ENCODE data around the gene NTN1. TPM values are rescaled to one million over a fixed set of nuclear protein-coding genes. Genes with fewer than 3 reads are reported as not detected.

NTN1 gene
- total and polyA plus RNA-seq, 2 of the 13 experiments (the other 11 are each of a cell fraction or from before 2014, with no cell fraction given) = 0.04 to 0.05 TPM

GRCh38 chr17:9211133-9211765 lies 189.9 kb downstream of the NTN1 start:
- Histone ChIP-seq H3K4me2 (ENCODE audit: low read depth, low read length) (no peak overlapping the region), H3K4me1 (ENCODE audit: insufficient read depth, low read length) (0 out of 2 replicates have a peak, but pooled peaks cover 9% of the 10 kb centered on the region), H2AFZ (ENCODE audit: low read length) (no peak overlapping the region), H3K27ac (ENCODE audit: extremely low read length, insufficient read depth, low read length) (no peak overlapping the region), H3K4me3 (replicated peaks in 1 of 3; ENCODE audit: insufficient read depth in 1 of 3, low read depth in 2 of 3, low read length in 3 of 3) (no peak overlapping the region), H4K20me1 (ENCODE audit: insufficient read depth, low read length) (no peaks in the 10 kb centered on the region), H3K79me2 (ENCODE audit: insufficient read depth, low read length) (no peaks in the 10 kb centered on the region), H3K27me3 (ENCODE audit: control insufficient read depth in 1 of 2, insufficient read depth in 2 of 2, low read length in 2 of 2) (peaks cover 7 to 31% of the 10 kb centered on the region in 2 experiments; a peak in 2 of 5 replicates), H3K36me3 (replicated peaks in 1 of 2; ENCODE audit: control insufficient read depth in 1 of 2, insufficient read depth in 2 of 2, low read length in 2 of 2) (no peaks in the 10 kb centered on the region), H3K9me3 (ENCODE audit: low read length) (peaks cover 14% of the 10 kb centered on the region), H3K9ac (ENCODE audit: insufficient read depth, low read depth, low read length) (no peak overlapping the region)
- ChIA-PET CTCF (ENCODE audit: low intra/inter-chr PET ratio, low total read pairs) (no interaction called here), POLR2A (no interaction called here)
- DNase-seq (ENCODE audit: low spot score) (no peak), FAIRE-seq (no peak), ATAC-seq (no peak)
- no TSS peak for BruUV-seq (replicated peaks)
- no peak for TF ChIP-seq ZBTB34 (CRISPR knock-in tag; IDR thresholded peaks at IDR 0.05)
- TF ChIP-seq NFATC3 (CRISPR knock-in tag; IDR thresholded peaks at IDR 0.05) = no peak
- TF ChIP-seq ZNF136 (CRISPR knock-in tag; IDR thresholded peaks at IDR 0.05; ENCODE audit: low read depth) = no peak
- TF ChIP-seq, protein P1, sequence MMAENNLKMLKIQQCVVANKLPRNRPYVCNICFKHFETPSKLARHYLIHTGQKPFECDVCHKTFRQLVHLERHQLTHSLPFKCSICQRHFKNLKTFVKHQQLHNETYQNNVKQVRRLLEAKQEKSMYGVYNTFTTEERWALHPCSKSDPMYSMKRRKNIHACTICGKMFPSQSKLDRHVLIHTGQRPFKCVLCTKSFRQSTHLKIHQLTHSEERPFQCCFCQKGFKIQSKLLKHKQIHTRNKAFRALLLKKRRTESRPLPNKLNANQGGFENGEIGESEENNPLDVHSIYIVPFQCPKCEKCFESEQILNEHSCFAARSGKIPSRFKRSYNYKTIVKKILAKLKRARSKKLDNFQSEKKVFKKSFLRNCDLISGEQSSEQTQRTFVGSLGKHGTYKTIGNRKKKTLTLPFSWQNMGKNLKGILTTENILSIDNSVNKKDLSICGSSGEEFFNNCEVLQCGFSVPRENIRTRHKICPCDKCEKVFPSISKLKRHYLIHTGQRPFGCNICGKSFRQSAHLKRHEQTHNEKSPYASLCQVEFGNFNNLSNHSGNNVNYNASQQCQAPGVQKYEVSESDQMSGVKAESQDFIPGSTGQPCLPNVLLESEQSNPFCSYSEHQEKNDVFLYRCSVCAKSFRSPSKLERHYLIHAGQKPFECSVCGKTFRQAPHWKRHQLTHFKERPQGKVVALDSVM (CRISPR knock-in tag; IDR thresholded peaks at IDR 0.05) = no peak
- TF ChIP-seq, protein P2, sequence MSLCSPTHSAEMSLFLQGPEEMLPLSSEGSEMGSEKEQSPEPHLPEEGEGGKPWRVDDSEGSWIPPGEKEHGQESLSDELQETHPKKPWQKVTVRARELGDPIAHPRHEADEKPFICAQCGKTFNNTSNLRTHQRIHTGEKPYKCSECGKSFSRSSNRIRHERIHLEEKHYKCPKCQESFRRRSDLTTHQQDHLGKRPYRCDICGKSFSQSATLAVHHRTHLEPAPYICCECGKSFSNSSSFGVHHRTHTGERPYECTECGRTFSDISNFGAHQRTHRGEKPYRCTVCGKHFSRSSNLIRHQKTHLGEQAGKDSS (CRISPR knock-in tag; IDR thresholded peaks at IDR 0.05; ENCODE audit: borderline replicate concordance, low read depth) = no peak
- no peak for TF ChIP-seq FOXK2 (IDR thresholded peaks at IDR 0.05)
- TF ChIP-seq ZSCAN20 (CRISPR knock-in tag; IDR thresholded peaks at IDR 0.05; ENCODE audit: borderline replicate concordance) = no peak
- 31% methylated on average over 13 of the region's 13 CpGs for WGBS (ENCODE audit: low lambda C conversion rate)
- intact Hi-C loops (cut with micrococcal nuclease; ENCODE audit: unreplicated experiment) (no loop called here), in situ Hi-C loops (cut with HindIII; ENCODE audit: extremely low pct_ligation_motif_present, low pct_unique_long_range_greater_than_20kb) (no loop called here)

All from HepG2 (cell line).